Glutamatergic neuron (in vitro differentiated cells): ENCODE measurements around the gene FLNA. TPM values are rescaled to one million over a fixed set of nuclear protein-coding genes. Genes with fewer than 3 reads are reported as not detected.

ENCODE experiments used
- DNase-seq: peaks from one replicate; pipeline ENCODE4 v3.0.0; 2022
- H3K27ac Mint-ChIP-seq: one replicate; pipeline ENCODE4 v1.8.0; 2020; ENCODE audit warnings: mild to moderate bottlenecking, mixed read lengths, inconsistent platforms; ENCODE audit not compliant: unreplicated experiment
- H3K27me3 Mint-ChIP-seq: one replicate; pipeline ENCODE4 v1.8.0; 2020; ENCODE audit warnings: mild to moderate bottlenecking, moderate library complexity, mixed read lengths, inconsistent platforms; ENCODE audit not compliant: unreplicated experiment
- H3K36me3 Mint-ChIP-seq: one replicate; pipeline ENCODE4 v1.8.0; 2020; ENCODE audit warnings: mild to moderate bottlenecking, mixed read lengths, inconsistent platforms; ENCODE audit not compliant: unreplicated experiment
- H3K4me1 Mint-ChIP-seq: one replicate; pipeline ENCODE4 v1.8.0; 2020; ENCODE audit warnings: mild to moderate bottlenecking, low read depth, mixed read lengths, inconsistent platforms; ENCODE audit not compliant: unreplicated experiment
- H3K4me3 Mint-ChIP-seq: one replicate; pipeline ENCODE4 v1.8.0; 2020; ENCODE audit warnings: mild to moderate bottlenecking, mixed read lengths, inconsistent platforms; ENCODE audit not compliant: unreplicated experiment
- H3K9me3 Mint-ChIP-seq: one replicate; pipeline ENCODE4 v1.8.0; 2020; ENCODE audit warnings: mild to moderate bottlenecking, moderate library complexity, mixed read lengths, inconsistent platforms; ENCODE audit not compliant: unreplicated experiment
- total RNA-seq: library from RNA; stranded (reverse); fragmentation: NEBNext Ultra II Directional; extraction: Animal tissue kit (Norgen Biotek cat#: 25700); gene quantifications from one replicate; pipeline ENCODE4 v1.2.1, GENCODE V29; 2021; ENCODE audit not compliant: unreplicated experiment
- TF ChIP-seq, protein P1 (sequence below): fragments of 200-600 bp; sonication (generic); IDR thresholded peaks from one replicate; pipeline ENCODE4 v1.5.0; 2021; ENCODE audit not compliant: partially characterized antibody, unreplicated experiment

FLNA gene
- total RNA-seq, 1 donor from 2014 or later: 499 TPM

- H3K4me3 Mint-ChIP-seq: no peak overlapping the region
- H3K4me1 Mint-ChIP-seq: peaks cover 1% of the 10 kb centered on the region
- TF ChIP-seq, protein P1, sequence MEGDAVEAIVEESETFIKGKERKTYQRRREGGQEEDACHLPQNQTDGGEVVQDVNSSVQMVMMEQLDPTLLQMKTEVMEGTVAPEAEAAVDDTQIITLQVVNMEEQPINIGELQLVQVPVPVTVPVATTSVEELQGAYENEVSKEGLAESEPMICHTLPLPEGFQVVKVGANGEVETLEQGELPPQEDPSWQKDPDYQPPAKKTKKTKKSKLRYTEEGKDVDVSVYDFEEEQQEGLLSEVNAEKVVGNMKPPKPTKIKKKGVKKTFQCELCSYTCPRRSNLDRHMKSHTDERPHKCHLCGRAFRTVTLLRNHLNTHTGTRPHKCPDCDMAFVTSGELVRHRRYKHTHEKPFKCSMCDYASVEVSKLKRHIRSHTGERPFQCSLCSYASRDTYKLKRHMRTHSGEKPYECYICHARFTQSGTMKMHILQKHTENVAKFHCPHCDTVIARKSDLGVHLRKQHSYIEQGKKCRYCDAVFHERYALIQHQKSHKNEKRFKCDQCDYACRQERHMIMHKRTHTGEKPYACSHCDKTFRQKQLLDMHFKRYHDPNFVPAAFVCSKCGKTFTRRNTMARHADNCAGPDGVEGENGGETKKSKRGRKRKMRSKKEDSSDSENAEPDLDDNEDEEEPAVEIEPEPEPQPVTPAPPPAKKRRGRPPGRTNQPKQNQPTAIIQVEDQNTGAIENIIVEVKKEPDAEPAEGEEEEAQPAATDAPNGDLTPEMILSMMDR: no peak
- DNase-seq: no peak
- H3K27me3 Mint-ChIP-seq: peaks cover 5% of the 10 kb centered on the region
- peaks cover 1% of the 10 kb centered on the region for H3K9me3 Mint-ChIP-seq
- no peaks in the 10 kb centered on the region for H3K36me3 Mint-ChIP-seq
- no peak overlapping the region for H3K27ac Mint-ChIP-seq
Measured at GRCh38 chrX:154376774-154377173, 2.3 kb upstream of the FLNA start.

- no peak overlapping the region for H3K27ac Mint-ChIP-seq
- peaks cover 3% of the 10 kb centered on the region for H3K27me3 Mint-ChIP-seq
- H3K36me3 Mint-ChIP-seq: no peaks in the 10 kb centered on the region
- H3K9me3 Mint-ChIP-seq: peaks cover under 1% of the 10 kb centered on the region
- TF ChIP-seq, protein P1: no peak
- H3K4me1 Mint-ChIP-seq: peaks cover 1% of the 10 kb centered on the region
- DNase-seq: no peak
- H3K4me3 Mint-ChIP-seq: no peak overlapping the region
Measured at GRCh38 chrX:154375156-154375504, 696 bp upstream of the FLNA start.

DNA sequence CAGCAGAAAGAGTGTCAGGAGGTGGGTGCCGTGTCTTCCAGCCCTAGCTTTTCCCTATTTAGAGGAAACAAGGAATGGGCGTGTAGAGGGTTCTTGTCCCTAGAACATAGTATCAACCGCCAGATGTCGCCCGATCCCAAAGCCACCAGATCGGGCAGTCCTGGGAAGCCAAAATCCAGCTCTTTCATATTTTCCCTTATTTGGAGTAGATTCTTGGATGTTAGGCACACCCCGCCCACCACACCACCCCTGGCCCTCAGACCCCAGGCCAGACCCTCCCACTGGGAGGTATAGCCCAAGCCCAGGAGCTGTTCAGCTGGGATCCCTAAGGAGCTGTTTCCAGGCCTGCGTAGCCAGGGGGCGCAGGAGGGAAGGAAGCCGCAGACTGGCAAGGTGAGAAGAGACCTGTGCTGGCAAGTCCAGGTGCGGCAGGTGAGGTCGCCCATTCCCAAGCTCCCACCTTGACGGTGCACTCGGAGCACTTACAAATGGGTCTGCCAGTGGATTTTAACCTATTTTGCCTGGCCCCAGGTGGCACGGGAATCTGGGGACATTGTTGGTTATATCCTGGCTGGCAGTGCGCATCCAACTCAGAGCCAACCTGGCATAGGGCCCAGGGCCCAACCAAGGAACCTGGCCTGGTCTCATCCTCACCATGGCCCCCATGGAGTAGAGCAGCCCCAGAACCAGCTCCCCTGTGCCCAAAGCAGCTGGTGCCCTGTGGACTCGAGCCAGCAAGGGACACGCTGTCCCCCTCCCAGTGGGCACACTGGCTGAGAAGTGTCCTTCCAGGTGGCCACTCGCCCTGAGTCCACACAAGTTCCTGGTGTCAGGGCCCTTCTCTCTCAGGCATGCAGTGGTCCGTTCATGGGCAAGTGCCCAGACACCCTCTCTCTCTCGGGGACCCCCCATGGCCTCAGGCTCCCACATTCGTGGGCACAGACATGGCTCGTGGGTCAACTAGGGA lies 811 bp downstream of the FLNA start:
- DNase-seq: peak; percentile 68
- H3K4me1 Mint-ChIP-seq: peaks cover 1% of the 10 kb centered on the region
- H3K36me3 Mint-ChIP-seq: no peaks in the 10 kb centered on the region
- H3K27me3 Mint-ChIP-seq: peaks cover 3% of the 10 kb centered on the region
- no peak overlapping the region for H3K27ac Mint-ChIP-seq
- peak overlapping the region; percentile 34 for H3K4me3 Mint-ChIP-seq
- H3K9me3 Mint-ChIP-seq: peaks cover 2% of the 10 kb centered on the region
- TF ChIP-seq, protein P1: peak; percentile 41

GRCh38 chrX:154372612-154373022 lies 1.8 kb downstream of the FLNA start:
- H3K4me3 Mint-ChIP-seq: peak overlapping the region; percentile 25
- TF ChIP-seq, protein P1: no peak
- peaks cover 2% of the 10 kb centered on the region for H3K9me3 Mint-ChIP-seq
- peaks cover 1% of the 10 kb centered on the region for H3K4me1 Mint-ChIP-seq
- H3K27me3 Mint-ChIP-seq: peaks cover 3% of the 10 kb centered on the region
- no peak overlapping the region for H3K27ac Mint-ChIP-seq
- H3K36me3 Mint-ChIP-seq: no peaks in the 10 kb centered on the region
- no peak for DNase-seq

DNA sequence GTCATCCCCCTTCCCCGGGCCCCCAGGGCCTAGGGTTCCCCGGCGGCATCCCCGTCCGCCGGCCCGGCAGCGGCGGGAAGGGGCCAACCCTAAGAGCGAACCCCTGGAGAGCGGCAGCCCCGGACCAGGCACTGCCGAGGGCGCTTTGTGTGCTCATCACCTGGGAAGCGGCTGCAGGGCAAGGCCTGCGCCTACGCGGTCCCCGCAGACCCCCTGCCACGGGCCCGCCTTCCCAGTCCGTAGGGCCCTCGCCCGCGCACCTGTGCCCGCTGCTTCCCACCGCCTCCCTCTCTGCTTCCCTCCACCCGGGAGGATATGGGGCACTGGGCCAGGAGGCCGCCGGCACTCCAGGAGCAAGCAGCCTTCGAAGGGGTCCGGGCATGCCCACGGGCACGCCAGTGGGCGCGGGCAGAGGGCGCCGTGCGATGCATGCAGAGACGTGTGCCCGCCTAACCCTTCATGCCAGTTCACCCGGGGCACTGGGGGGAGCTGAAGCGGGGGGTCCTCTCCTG lies 2.6 kb downstream of the FLNA start:
- H3K27me3 Mint-ChIP-seq: peaks cover 3% of the 10 kb centered on the region
- no peak overlapping the region for H3K4me3 Mint-ChIP-seq
- H3K9me3 Mint-ChIP-seq: peaks cover 2% of the 10 kb centered on the region
- DNase-seq: no peak
- TF ChIP-seq, protein P1: no peak
- no peaks in the 10 kb centered on the region for H3K36me3 Mint-ChIP-seq
- no peak overlapping the region for H3K27ac Mint-ChIP-seq
- H3K4me1 Mint-ChIP-seq: peaks cover 1% of the 10 kb centered on the region
